Bronchial epithelial cell (primary cell): Measurements from ENCODE around the gene CTLA4. TPM values are rescaled to one million over a fixed set of nuclear protein-coding genes. Genes with fewer than 3 reads are reported as not detected.

Experiments
- DNase-seq: peaks from one replicate; pipeline ENCODE4 v3.0.0-alpha.2; 2010; ENCODE audit warnings: low read depth
- FAIRE-seq: peaks from 2 replicates; lab custom pipeline; 2011; peaks lifted over from hg19 to GRCh38; lab: Jason Lieb, UNC
- H3K27me3 ChIP-seq: 2 replicates; pipeline ENCODE4 v1.5.1; 2011; ENCODE audit warnings: low read length; ENCODE audit not compliant: control insufficient read depth, insufficient read depth
- H3K36me3 ChIP-seq: 2 replicates; pipeline ENCODE4 v1.5.1; 2011; ENCODE audit warnings: low read length; ENCODE audit not compliant: control insufficient read depth, insufficient read depth
- H3K4me3 ChIP-seq: 2 replicates; pipeline ENCODE4 v1.5.1; 2011; ENCODE audit warnings: mild to moderate bottlenecking, low read depth, low read length, control low read depth
- CTCF ChIP-seq: IDR thresholded peaks from 2 replicates; pipeline ENCODE4 v1.5.1; 2011; ENCODE audit warnings: mild to moderate bottlenecking, moderate library complexity, low read length, control low read depth, inconsistent platforms; ENCODE audit not compliant: insufficient read depth, severe bottlenecking
- total RNA-seq: library from RNA; depleted of rRNA; stranded (reverse); fragments of >200 nt; gene quantifications from 2 replicates; pipeline ENCODE4 v1.2.1, GENCODE V29; 2014

Gene CTLA4
- total RNA-seq, 1 donor from 2014 or later: not detected

DNA sequence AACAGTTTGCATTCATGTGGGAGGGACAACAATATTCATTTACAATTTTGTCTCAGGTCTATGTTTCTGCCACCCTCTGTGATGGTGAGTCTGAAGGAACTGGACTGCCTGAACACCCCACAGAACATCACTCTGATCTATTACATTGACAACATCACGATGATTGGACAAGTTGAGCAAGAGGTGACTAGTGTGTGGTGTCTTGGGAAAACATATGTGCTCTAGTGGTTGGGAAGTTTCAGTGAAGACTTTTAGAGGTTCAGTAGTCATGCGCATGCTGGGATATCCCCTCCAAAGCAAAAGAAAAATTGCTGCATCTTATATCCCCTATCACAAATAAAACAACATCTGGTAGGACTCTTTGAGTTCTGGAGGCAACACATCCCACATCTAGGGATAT lies 18.6 kb upstream of the CTLA4 start:
- FAIRE-seq: no peak

GRCh38 chr2:203852760-203853159 lies 14.8 kb upstream of the CTLA4 start:
- no peak for FAIRE-seq
- no peak overlapping the region for H3K4me3 ChIP-seq

More for the DNA sequence above, 18.6 kb upstream of the CTLA4 start:
- TF ChIP-seq CTCF: no peak
- DNase-seq: no peak
- H3K27me3 ChIP-seq: no peaks in the 10 kb centered on the region
- H3K36me3 ChIP-seq: no peaks in the 10 kb centered on the region
- H3K4me3 ChIP-seq: no peak overlapping the region

GRCh38 chr2:203853271-203853670 lies 14.3 kb upstream of the CTLA4 start:
- Histone ChIP-seq H3K27me3 (no peaks in the 10 kb centered on the region), H3K36me3 (no peaks in the 10 kb centered on the region), H3K4me3 (no peak overlapping the region)
- DNase-seq (no peak), FAIRE-seq (no peak)
- TF ChIP-seq CTCF: no peak

More at GRCh38 chr2:203852760-203853159, 14.8 kb upstream of the CTLA4 start:
- Histone ChIP-seq H3K36me3 (no peaks in the 10 kb centered on the region), H3K27me3 (no peaks in the 10 kb centered on the region)
- DNase-seq: no peak
- no peak for TF ChIP-seq CTCF

DNA sequence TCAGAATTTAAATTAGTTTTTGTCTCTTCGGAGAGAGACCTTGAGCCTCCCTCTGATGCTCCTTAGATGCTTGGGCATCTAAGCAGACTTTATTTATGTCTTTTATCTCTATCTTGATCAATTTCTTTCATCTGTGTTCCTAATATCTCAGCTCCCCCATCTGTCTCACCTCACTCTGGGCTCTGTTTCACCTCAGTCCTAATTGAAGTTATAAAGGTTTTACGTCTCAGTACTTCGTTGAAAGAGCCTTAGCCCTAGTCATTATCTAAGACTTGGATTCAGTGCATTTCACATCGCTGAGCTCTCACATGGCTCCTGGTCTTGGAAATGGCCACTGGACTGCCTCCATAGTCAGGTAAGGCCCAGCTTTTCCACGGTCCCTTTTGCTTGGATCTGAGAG lies 13.8 kb upstream of the CTLA4 start:
- DNase-seq (no peak), FAIRE-seq (no peak)
- Histone ChIP-seq H3K4me3 (no peak overlapping the region), H3K36me3 (no peaks in the 10 kb centered on the region), H3K27me3 (no peaks in the 10 kb centered on the region)
- TF ChIP-seq CTCF: no peak

GRCh38 chr2:203855274-203855673 lies 12.3 kb upstream of the CTLA4 start:
- Histone ChIP-seq H3K4me3 (no peak overlapping the region), H3K36me3 (no peaks in the 10 kb centered on the region), H3K27me3 (no peaks in the 10 kb centered on the region)
- FAIRE-seq: no peak
- DNase-seq: no peak
- TF ChIP-seq CTCF: no peak

DNA sequence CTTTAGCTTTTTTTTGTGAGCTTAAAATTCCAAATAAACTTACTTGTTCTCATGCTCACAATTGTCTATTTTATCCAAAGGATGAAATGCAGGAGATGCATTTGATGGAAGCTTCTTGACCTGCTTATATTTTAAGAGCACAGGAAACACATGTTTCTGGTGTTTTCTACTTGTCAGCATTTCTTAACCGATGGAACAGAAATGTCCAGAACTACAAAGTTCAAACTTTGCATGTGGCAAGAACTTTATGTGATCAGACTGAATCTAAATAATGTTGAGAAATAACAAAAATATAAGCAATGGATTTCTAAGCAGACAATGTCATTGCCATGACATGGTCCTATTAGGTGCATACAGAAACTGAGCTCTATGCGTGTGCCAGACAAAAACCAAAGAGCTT lies 9.9 kb upstream of the CTLA4 start:
- DNase-seq: no peak
- no peak overlapping the region for H3K4me3 ChIP-seq
- TF ChIP-seq CTCF: no peak
- FAIRE-seq: no peak
- no peaks in the 10 kb centered on the region for H3K36me3 ChIP-seq
- no peaks in the 10 kb centered on the region for H3K27me3 ChIP-seq
